ENCODE results near the gene TRIM50. TPM values are rescaled to one million over a fixed set of nuclear protein-coding genes. Genes with fewer than 3 reads are reported as not detected.

TRIM50 gene
- not detected in 5 replicates for total RNA-seq (2022; extraction: Qiagen RNA extraction; ENCODE audit: low read depth)

GRCh38 chr7:73327922-73328321, at the start of gene TRIM50, which contains the start of gene FKBP6:
TSS of gene TRIM50 (minus strand) at chr7:73328082. CDS start at chr7:73324787, 3,295 bp downstream.
TSS of gene FKBP6 (plus strand) at chr7:73328161. CDS start at chr7:73328429, 268 bp downstream.

GRCh38 chr7:73308665-73309214, 19.1 kb downstream of the TRIM50 start, which contains the start of gene NSUN5:
TSS of gene NSUN5 (minus strand) at chr7:73308826. CDS start at chr7:73308790, 36 bp downstream.

Other genes with a start within 250 kb of the TRIM50 start
- not detected in 5 replicates for gene SPDYE9, start 242.0 kb downstream of the TRIM50 start, total RNA-seq (2022; extraction: Qiagen RNA extraction; ENCODE audit: low read depth)
- gene NSUN5, start 19.3 kb downstream of the TRIM50 start, total RNA-seq (2022; extraction: Qiagen RNA extraction; ENCODE audit: low read depth), result 43.9 to 60.8 TPM (median 56.0 TPM) in 5 replicates
- not detected in 5 replicates for gene FKBP6, start 79 bp upstream of the TRIM50 start, total RNA-seq (2022; extraction: Qiagen RNA extraction; ENCODE audit: low read depth)
- 1.1 to 2.0 TPM (median 1.9 TPM) in 5 replicates for gene FZD9, start 105.7 kb upstream of the TRIM50 start, total RNA-seq (2022; extraction: Qiagen RNA extraction; ENCODE audit: low read depth)
- gene BAZ1B, start 194.2 kb upstream of the TRIM50 start, total RNA-seq (2022; extraction: Qiagen RNA extraction; ENCODE audit: low read depth), result 52.1 to 66.9 TPM (median 61.1 TPM) in 5 replicates
- 64.3 to 77.7 TPM (median 72.6 TPM) in 5 replicates for gene BCL7B, start 229.6 kb upstream of the TRIM50 start, total RNA-seq (2022; extraction: Qiagen RNA extraction; ENCODE audit: low read depth)